NCI-H69 (cell line): ENCODE data around the gene RPL15.
"Not testable (repeated sequence)": the region's sequence is repeated elsewhere in the genome, so short reads cannot be mapped to it uniquely, and the experiment has no call there.

Experiments used
- DNase-seq: peaks from one replicate; lab custom pipeline; 2025; lab: John Stamatoyannopoulos, UW

Gene RPL15

DNA sequence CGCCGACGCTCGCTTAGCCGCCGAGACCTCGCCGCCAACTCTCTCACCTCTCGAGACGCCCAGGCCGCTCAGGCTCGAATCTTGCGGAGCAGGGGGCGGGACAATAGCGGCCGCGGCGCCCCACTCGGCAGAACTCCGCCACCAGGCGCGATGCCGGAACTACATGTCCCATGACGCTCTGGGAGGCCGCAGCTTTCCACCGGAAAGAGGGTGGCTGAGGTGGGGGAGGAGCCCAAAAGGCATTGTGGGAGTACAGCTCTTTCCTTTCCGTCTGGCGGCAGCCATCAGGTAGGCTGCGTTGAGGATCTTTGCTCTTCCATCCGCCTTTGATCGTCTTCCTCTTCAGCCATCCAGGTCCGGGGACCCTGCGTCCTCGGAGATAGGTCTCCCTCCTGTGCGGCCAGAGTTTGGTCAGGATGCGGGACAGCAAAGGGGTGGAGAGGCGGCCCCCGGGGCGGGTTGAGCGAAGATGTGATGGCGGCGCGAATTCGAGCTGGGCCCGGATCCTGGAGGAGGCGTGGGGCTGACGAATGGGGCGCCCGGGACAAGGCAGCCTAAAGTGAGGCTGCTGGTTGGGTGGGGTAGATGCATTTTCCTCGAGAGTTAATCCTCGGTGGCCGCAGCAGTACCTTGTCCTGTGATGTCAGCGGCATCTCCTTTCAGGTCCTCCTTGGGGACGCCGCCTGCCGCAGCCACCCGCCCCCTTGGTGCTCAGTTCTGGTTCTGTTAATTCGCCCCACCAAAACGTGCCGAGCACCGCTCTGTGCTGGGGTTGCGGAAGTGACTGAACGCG is at the start of gene RPL15, which contains the start of gene NKIRAS1:
Gene RPL15, plus strand, starts transcription at position 247 of the 793 bp plus-strand sequence. CDS start 728 bp downstream, outside the sequence.
Gene NKIRAS1, minus strand, starts transcription at position 105 of the 793 bp plus-strand sequence. CDS start 6,086 bp downstream, outside the sequence.
- DNase-seq: peak; percentile 96

DNA sequence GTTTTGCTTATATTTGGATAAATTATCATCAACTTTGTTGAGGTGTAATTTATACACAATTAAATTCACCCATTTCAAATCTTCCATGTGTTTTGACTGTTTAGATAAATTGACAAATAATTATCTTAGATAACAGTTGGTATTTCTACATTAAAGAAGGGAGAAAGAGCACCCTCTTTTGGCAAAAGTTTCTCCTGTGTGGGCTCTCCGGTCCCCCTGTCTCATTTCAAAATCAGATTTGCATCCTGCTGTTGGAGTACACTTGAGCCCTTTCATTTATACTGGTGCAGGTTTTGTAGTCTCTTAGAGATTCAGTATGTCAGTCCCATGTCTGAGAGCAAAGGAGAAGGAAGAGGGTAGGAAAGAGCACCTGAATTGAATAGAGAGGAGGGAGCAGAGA is 49.5 kb upstream of the RPL15 start:
- DNase-seq: peak; percentile 4

DNA sequence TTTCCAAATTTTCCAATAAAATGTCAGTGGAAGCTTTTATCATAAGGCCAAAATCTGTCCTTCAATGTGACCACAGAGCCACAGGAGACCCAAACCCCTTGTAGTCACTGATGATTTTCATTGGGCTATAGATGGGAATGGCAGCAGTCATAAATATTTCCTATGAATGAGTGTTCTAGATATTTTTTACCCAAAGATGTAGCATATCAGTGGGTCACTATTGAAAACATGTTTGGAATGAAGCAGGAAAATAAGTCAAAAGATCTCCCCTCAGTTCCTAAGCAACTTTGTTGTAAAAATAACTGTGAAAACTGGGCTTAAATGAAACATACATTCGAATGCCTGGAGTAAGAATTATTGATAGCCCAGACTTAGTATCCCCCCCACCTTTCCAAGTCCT is 49.1 kb upstream of the RPL15 start:
- DNase-seq: no peak

- DNase-seq: no peak
Observed at GRCh38 chr3:23869977-23870662, 46.8 kb upstream of the RPL15 start.

- DNase-seq: not testable (repeated sequence)
Observed at GRCh38 chr3:23870663-23871043, 46.3 kb upstream of the RPL15 start.

GRCh38 chr3:23871361-23871760 is 45.6 kb upstream of the RPL15 start:
- DNase-seq: not testable (repeated sequence)

GRCh38 chr3:23872330-23872729 is 44.6 kb upstream of the RPL15 start:
- DNase-seq: no peak

DNA sequence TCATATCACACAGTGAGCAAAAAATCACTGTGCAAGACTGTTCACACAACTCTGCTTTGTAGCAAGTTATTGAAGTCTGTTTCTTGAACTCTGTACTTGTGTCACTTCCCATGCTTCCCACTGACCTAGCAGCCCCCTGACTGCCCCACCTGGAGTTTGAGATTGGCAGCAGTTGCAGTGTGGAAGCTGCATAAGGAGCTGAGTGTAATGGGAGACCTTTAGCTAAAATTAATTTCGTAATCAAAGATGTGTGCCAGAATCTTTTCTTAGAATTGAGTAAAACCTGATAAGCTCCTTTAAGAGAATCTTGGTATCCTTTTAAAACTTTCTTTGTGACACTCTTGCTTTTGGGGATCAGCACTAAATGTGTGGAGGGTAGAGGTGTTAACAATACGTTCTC is 43.0 kb upstream of the RPL15 start:
- DNase-seq: no peak

GRCh38 chr3:23874359-23875112 is 42.4 kb upstream of the RPL15 start:
- no peak for DNase-seq

DNA sequence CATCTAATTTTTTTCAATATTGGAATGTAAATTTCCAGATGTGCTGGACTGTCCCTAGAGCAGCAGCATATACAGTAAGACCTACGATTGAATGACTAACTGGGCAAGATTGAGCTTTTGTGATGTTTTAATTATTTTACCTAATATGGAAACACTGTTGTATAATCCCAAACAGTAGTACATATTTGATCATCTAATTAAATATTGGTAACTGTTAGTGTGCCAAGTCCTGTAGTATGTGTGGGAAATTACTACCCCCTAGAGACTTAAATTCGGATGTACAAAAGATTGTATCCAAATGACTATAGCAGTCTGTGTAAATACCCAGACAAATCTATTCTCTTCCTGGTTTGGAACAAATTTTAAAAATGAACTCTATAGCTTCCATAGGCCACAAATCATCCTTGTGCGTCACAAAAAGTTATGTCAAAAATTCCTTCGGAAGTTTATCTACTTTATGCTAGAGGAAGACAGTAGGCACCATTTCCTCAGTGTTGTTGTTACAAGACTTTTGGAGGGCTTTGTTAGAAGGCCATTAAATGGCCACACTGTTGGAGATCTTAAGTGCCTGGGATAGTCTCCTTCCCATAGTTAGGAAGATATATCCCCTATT is 41.7 kb upstream of the RPL15 start:
- DNase-seq: no peak

DNA sequence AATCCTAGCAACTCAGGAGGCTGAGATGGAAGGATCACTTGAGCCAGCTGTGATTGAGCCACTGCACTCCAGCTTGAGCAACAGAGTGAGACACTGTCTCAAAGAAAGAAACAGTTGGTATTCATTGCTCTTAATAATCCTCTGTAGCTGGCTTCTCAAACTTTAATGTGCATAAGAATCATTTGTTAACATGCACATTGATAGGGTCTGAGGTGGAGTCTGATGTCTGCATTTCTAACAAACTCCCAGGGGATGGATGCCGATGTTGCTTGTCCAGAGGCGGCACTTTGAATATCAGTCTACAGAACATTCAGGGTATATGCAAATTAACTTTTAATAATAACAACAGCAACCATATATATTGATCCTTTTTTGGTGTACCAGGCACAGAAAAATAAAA is 40.0 kb upstream of the RPL15 start:
- DNase-seq: no peak

DNA sequence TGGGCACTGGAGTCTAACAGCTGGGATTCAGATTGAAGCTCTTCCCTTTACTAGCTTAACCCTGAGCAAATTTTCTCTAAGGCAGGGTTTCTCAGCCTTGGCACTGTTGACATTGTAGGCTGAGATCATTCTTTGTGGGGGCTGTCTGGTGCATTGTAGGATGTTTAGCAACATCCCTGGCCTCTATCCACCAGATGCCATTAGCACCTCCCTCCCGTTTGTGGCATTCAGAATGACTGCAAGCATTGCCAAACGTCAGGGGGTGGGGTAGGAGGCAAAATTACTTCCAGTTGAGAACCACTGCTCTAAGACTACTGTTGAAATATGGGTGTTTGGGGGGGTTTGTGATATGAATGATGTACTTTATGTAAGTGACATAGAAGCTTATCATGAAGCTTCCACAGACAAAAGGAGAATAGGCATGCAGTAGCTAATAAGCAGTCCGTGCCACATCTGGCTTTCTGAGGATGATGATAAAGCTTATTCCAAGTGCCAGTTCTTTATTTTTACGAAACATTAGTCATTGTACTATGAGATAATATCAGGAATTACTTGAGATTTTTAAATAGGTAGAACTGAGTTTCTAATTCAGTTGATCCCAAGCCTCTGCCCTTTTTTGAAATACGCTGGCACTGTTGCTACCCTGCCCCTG is 39.5 kb upstream of the RPL15 start:
- peak; percentile 76 for DNase-seq

DNA sequence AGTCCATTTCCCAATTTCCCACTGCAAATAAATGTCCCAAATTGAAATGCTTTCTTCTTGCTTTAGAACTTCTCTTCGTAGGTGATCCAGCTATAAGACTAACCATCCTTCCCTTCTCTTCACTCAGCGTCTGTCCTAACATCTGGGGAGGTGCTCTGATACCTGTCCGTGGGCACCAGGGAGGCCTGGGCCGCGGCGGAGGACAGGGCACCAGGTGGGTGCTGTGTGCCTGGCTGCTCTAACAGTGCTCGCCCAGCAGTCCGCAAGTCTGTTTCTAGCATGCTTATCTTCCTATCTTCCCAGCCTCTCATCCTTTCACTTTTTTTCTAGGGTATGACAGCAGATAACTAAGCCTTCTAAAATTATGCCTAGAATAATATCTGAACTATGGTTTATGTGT is 37.4 kb upstream of the RPL15 start:
- DNase-seq: no peak

DNA sequence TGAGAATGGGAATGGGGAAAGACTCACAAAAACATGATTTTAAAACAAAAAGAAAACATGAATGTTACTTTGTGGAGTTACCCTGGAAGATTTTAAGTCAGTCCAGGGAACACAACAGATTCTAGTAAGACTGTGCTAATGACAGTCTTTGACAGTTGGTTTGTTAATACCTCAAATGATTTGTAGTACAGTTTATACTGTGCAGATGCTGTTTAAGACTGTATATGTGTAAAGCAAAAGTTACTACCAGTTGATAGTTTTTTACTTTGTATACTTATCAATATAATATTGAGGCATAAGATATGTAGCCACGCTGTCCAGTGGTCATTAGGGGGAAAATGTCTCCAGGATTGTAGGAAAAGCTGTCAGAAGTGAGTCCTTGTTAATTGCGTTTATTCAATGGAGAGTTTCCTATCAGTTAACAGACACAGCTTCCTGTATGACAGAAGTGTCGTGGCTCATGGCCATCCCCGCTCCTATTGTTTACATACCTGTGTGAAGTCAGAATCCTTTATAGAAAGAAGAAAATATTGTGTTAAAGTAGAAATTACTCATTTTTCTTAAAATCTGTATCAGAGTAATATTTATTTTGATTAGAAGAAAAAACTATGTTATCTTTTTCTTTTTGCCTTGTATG is 36.1 kb upstream of the RPL15 start:
- peak; percentile 25 for DNase-seq

- not testable (repeated sequence) for DNase-seq
Observed at GRCh38 chr3:23881993-23882392, 34.9 kb upstream of the RPL15 start.

DNA sequence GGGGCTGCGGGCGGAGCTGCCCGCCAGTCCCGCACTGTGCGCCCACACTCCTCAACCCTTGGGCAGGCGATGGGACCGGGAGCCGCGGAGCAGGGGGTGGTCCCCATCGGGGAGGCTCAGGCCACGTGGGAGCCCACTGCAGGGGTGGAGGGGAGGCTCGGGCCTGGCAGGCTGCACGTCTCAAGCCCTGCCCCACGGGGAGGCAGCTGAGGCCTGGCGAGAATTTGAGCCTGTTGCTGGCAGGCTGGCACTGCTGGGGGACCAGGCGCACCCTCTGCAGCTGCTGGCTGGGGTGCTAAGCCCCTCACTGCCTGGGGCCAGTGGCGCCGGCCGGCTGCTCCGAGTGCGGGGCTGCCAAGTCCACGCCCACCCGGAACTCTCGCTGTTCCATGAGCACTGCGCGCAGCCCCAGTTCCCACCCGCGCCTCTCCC is 34.4 kb upstream of the RPL15 start:
- DNase-seq: no peak

DNA sequence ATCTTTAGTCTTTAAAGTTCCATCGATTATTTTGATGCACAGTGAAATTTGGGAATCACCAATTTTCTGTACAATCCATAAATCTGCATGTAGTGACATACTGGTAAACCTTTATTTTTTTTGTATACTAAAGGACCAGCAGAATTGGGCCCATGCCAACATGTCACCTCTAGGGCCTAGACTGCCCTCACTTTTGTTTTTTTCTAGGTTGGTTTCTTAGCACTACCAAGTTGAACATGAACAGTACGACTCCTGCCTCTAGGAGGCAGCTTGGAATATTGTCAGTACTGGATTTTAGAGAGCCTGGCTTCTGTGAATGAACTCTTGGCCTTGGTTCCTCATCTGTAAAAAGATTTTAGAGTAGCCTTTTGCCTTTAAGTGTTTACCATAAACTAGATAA is 32.5 kb upstream of the RPL15 start:
- DNase-seq: no peak

GRCh38 chr3:23885210-23885609 is 31.7 kb upstream of the RPL15 start:
- no peak for DNase-seq

GRCh38 chr3:23886311-23886710 is 30.6 kb upstream of the RPL15 start:
- no peak for DNase-seq

- DNase-seq: peak; percentile 6
Observed at GRCh38 chr3:23888617-23889228, 28.2 kb upstream of the RPL15 start.

DNA sequence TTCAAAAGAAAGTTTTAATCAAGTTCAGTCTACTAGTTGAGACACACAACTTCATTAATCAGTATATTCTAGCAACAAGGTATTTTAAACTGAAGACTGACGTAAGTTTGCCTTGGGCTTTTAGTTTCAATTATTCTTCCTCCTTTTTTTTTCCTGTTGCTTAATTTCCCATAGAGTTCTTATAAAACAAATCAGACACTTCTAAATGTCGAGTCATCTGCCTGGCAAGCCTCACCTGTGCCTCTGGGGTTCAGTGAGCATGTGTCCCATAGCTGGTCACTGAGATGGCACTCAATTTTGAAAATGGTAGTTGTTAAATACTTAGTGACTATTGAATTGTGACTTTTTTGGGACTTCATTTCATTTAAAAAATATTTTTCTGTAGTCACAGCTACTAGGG is 27.5 kb upstream of the RPL15 start:
- DNase-seq: no peak
